Endothelial cell of umbilical vein (primary cell): ENCODE measurements around the gene FER.

Experiments used
- EZH2 ChIP-seq: IDR thresholded peaks from 2 replicates; pipeline ENCODE4 v1.6.1; 2012; ENCODE audit warnings: borderline replicate concordance, low read depth, mild to moderate bottlenecking, moderate library complexity, low read length, inconsistent platforms; ENCODE audit not compliant: severe bottlenecking
- TF ChIP-seq, protein P1 (sequence below), 2 donors: IDR thresholded peaks; 1 replicate in 1 of 2; 2 replicates in 1 of 2; pipeline ENCODE4 v1.5.1; 2011; ENCODE audit warnings: low read length in 2 of 2, mild to moderate bottlenecking in 2 of 2, moderate library complexity in 2 of 2, control low read depth in 1 of 2, inconsistent platforms in 1 of 2, low read depth in 1 of 2; ENCODE audit not compliant: insufficient read depth in 1 of 2; ENCODE audit errors: extremely low read depth in 1 of 2

DNA sequence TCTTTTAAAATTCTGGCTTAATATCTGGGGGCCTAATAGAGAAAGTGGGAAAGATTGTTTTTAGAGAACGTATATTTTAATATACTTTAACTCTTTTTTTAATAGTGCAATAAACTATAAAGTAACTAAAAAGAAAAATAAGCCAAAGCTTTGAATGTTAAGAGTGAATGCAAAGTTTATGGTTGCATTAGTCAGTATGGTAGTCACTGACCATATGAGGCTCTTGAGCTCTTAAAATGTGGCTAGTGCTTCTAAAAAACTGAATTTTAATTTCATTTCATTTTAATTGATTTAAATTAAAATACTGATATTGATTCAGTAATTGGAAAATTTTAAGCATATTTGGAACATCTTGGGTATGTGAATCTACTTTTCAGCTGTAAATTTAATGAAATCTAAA lies 351.4 kb downstream of the FER start:
- TF ChIP-seq EZH2: no peak
- TF ChIP-seq, protein P1, sequence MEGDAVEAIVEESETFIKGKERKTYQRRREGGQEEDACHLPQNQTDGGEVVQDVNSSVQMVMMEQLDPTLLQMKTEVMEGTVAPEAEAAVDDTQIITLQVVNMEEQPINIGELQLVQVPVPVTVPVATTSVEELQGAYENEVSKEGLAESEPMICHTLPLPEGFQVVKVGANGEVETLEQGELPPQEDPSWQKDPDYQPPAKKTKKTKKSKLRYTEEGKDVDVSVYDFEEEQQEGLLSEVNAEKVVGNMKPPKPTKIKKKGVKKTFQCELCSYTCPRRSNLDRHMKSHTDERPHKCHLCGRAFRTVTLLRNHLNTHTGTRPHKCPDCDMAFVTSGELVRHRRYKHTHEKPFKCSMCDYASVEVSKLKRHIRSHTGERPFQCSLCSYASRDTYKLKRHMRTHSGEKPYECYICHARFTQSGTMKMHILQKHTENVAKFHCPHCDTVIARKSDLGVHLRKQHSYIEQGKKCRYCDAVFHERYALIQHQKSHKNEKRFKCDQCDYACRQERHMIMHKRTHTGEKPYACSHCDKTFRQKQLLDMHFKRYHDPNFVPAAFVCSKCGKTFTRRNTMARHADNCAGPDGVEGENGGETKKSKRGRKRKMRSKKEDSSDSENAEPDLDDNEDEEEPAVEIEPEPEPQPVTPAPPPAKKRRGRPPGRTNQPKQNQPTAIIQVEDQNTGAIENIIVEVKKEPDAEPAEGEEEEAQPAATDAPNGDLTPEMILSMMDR (IDR thresholded peaks at IDR 0.05; ENCODE audit: extremely low read depth in 1 of 2, insufficient read depth in 1 of 2, low read depth in 1 of 2, low read length in 2 of 2): no peak
